Measurements from ENCODE around the gene SPATA9.

The SPATA9 gene

DNA sequence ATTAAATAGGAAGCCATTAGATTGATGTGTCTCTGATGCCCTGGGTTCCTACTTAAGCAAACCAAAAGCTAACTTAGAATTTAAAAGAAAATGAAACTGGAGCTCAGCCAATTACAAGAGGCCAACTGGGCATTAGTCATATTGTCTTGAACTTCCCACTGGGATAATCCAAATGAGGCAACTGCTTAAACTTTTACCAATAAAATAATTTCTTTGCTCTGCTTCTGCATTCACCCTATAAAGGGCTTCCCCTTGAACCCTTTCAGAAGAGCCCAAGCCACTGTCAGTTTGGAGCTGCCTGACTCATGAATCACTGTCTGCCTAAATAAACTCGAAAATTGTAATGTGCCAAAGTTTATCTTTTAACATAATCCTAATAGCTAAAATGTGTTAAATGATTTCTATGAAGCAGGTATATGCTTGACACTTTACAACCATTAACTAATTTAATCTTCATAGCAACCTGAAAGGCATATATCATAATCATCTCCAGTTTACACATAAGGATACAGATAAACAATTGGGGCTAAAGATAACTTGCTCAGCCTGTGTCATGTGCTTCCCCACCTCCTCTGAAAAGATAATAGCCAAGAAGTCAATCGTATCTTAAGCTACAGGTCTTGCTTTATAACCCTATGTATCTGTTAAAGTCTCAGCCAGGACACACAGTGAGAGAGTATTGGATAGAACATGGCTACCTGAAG, 51.4 kb downstream of the SPATA9 start:
- no peaks in the 10 kb centered on the region for H3K36me3 ChIP-seq (ENCODE audit: insufficient read depth, low read depth, low read length)
- no peaks in the 10 kb centered on the region for H3K27me3 ChIP-seq (ENCODE audit: insufficient read depth, low read length)
- no peak overlapping the region for H3K4me3 ChIP-seq (ENCODE audit: low read length)
- no peak overlapping the region for H3K9ac ChIP-seq (ENCODE audit: low read depth, low read length)
- no peaks in the 10 kb centered on the region for H3K4me1 ChIP-seq (ENCODE audit: insufficient read depth, low read length)
- H3K27ac ChIP-seq (ENCODE audit: low read length) = no peak overlapping the region
- H3K9me3 ChIP-seq (ENCODE audit: insufficient read depth, low read depth, low read length) = peaks cover 15% of the 10 kb centered on the region

DNA sequence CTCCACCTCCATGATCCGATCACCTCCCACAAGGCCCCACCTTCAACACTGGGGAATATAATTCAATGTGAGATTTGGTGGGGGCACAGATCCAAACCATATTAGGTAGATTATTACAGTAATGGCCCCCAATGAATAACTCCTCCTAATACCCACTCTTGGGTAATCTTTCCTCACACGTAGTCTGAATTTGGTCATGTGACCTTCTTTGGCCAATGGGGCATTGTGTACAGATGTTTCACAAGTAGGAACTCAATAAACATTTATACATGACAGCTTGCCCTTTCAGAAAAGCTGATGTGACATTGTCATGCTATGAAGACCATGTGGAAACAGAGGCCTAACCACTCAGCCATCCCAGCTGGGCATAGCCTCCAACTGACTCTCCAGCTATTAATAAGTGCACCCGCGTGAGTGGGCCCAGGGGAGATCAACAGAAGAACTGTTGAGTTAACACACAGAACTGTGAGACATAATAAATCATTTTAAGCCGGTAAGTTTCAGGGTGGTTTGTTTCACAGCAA, 52.3 kb downstream of the SPATA9 start:
- Histone ChIP-seq H3K4me1 (ENCODE audit: insufficient read depth, low read length) (no peaks in the 10 kb centered on the region), H3K4me3 (ENCODE audit: low read length) (no peak overlapping the region), H3K9me3 (ENCODE audit: insufficient read depth, low read depth, low read length) (peaks cover 15% of the 10 kb centered on the region), H3K36me3 (ENCODE audit: insufficient read depth, low read depth, low read length) (no peaks in the 10 kb centered on the region), H3K9ac (ENCODE audit: low read depth, low read length) (no peak overlapping the region), H3K27ac (ENCODE audit: low read length) (no peak overlapping the region), H3K27me3 (ENCODE audit: insufficient read depth, low read length) (no peaks in the 10 kb centered on the region)

DNA sequence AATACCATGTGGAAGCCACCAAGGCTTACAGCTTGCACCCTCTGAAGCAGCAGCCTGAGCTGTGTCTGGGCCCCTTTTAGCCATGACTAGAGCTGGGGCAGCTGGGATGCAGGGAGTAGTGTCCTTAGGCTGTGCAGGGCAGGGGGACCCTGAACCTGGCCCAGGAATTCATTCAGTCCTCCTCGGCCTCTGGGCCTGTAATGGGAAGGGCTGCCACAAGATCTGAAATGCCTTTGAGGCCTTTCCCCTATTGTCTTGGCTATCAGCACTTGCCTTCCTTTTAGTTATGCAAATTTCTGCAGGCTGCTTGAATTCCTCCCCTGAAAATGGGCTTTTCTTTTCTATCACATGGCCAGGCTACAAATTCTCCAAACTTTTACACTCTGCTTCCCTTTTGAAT, 53.9 kb downstream of the SPATA9 start:
- no peaks in the 10 kb centered on the region for H3K4me1 ChIP-seq (ENCODE audit: insufficient read depth, low read length)
- no peak overlapping the region for H3K9ac ChIP-seq (ENCODE audit: low read depth, low read length)
- no peak overlapping the region for H3K4me3 ChIP-seq (ENCODE audit: low read length)
- no peak overlapping the region for H3K27ac ChIP-seq (ENCODE audit: low read length)
- no peaks in the 10 kb centered on the region for H3K36me3 ChIP-seq (ENCODE audit: insufficient read depth, low read depth, low read length)
- H3K9me3 ChIP-seq (ENCODE audit: insufficient read depth, low read depth, low read length) = peaks cover 15% of the 10 kb centered on the region
- peaks cover 3% of the 10 kb centered on the region for H3K27me3 ChIP-seq (ENCODE audit: insufficient read depth, low read length)

DNA sequence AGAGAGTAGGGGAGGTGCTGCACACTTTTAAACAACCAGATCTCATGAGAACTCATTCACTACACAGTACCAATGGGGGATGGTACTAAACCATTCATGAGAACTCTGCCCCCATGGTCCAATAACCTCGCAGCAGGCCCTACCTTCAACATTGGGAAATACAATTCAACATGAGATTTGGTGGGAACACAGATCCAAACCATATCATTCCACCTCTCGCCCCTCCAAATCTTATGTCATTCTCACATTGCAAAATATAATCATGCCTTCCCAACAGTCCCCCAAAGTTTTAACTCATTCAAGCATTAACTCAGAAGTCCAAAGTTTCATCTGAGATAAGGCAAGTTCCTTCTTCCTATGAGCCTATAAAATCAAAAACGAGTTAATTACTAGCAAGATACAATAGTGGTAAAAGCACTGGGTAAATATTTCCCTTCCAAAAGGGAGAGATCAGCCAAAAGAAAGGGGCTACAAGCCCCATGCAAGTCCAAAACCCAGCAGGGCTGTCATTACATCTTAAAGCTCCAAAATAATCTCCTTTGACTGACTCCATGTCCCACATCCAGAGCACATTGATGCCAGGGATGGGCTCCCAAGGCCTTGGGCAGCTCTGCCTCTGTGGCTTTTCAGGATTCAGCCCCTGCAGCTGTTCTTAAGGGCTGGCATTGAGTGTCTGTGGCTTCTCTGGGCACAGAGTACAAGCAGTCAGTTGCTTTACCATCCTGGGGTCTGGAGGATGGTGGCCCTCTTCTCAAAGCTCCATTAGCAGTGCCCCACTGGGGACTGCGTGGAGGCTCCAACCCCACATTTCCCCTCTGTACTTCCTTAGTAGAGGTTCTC, 54.6 kb downstream of the SPATA9 start:
- Histone ChIP-seq H3K27ac (ENCODE audit: low read length) (no peak overlapping the region), H3K4me3 (ENCODE audit: low read length) (no peak overlapping the region), H3K9ac (ENCODE audit: low read depth, low read length) (no peak overlapping the region), H3K4me1 (ENCODE audit: insufficient read depth, low read length) (no peaks in the 10 kb centered on the region), H3K36me3 (ENCODE audit: insufficient read depth, low read depth, low read length) (no peaks in the 10 kb centered on the region), H3K9me3 (ENCODE audit: insufficient read depth, low read depth, low read length) (peaks cover 15% of the 10 kb centered on the region), H3K27me3 (ENCODE audit: insufficient read depth, low read length) (peaks cover 10% of the 10 kb centered on the region)

DNA sequence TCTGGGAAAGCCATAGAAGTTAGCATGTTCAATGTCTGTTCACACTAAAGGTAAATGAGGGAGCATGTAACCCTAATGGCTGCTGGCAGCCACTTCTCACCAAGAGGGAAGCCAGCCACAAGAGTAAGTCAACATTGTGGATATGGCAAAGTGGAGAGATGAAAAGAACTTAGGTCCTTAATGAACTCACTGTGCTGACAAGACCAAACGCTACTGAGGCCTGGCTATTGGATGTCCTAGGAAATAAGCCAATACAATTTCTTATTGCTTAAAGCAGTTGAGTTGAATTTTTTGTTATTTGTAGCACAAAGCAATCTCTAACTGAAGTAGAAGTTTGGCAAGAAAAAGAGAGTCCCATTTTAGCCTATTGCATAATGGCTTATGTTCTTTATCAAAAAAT, 56.1 kb downstream of the SPATA9 start:
- H3K9me3 ChIP-seq (ENCODE audit: insufficient read depth, low read depth, low read length) = peaks cover 15% of the 10 kb centered on the region
- H3K4me1 ChIP-seq (ENCODE audit: insufficient read depth, low read length) = no peaks in the 10 kb centered on the region; the same call in 1 of the 2 replicates
- H3K4me3 ChIP-seq (ENCODE audit: low read length) = no peak overlapping the region
- no peak overlapping the region for H3K27ac ChIP-seq (ENCODE audit: low read length)
- peaks cover 25% of the 10 kb centered on the region for H3K27me3 ChIP-seq (ENCODE audit: insufficient read depth, low read length)
- no peak overlapping the region for H3K9ac ChIP-seq (ENCODE audit: low read depth, low read length)
- H3K36me3 ChIP-seq (ENCODE audit: insufficient read depth, low read depth, low read length) = no peaks in the 10 kb centered on the region

DNA sequence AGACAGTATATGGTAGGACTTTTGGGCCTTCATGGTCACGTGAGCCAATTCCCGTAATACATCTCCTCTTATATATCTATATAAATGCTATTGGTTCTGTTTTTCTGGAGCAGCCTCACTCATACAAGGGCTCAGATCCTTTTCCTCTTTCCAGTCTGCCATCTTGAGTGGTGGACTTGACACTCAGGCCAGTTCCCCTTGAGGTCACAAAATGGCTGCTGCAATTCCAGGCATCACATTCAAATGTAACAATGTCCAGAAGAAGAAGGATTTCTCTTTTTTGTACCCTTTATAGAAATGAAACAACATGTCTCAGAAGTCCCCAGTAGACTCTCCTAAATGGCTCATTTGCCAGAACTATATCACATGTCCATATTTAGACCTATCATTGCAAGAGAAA, 58.4 kb downstream of the SPATA9 start:
- Histone ChIP-seq H3K36me3 (ENCODE audit: insufficient read depth, low read depth, low read length) (no peaks in the 10 kb centered on the region), H3K27ac (ENCODE audit: low read length) (no peak overlapping the region), H3K27me3 (ENCODE audit: insufficient read depth, low read length) (peaks cover 48% of the 10 kb centered on the region), H3K9me3 (ENCODE audit: insufficient read depth, low read depth, low read length) (peaks cover 13% of the 10 kb centered on the region), H3K9ac (ENCODE audit: low read depth, low read length) (no peak overlapping the region), H3K4me3 (ENCODE audit: low read length) (no peak overlapping the region), H3K4me1 (ENCODE audit: insufficient read depth, low read length) (peaks cover under 1% of the 10 kb centered on the region; the same call in 1 of the 2 replicates)

DNA sequence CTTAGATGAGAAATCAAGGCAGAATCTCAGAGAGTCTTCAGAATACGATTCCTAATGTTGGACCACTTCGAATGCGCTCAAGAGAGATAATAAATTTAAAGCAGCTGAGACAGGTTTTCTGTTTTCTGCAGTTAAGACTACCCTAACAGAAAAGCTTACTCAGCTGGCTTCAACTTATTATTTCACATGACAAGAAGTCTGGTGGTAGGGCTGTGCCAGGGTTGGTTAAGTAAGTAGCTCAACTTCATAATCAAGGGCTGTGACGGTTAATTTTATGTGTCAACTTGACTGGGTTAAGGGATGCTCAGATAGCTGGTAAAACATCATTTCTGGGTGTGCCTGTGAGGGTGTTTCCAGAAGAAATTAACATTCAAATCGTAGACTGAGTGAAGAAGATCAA, 59.1 kb downstream of the SPATA9 start:
- Histone ChIP-seq H3K36me3 (ENCODE audit: insufficient read depth, low read depth, low read length) (no peaks in the 10 kb centered on the region), H3K9me3 (ENCODE audit: insufficient read depth, low read depth, low read length) (peaks cover 6% of the 10 kb centered on the region), H3K27me3 (ENCODE audit: insufficient read depth, low read length) (peaks cover 55% of the 10 kb centered on the region), H3K4me3 (ENCODE audit: low read length) (no peak overlapping the region), H3K4me1 (ENCODE audit: insufficient read depth, low read length) (peaks cover 4% of the 10 kb centered on the region; the same call in 1 of the 2 replicates), H3K9ac (ENCODE audit: low read depth, low read length) (no peak overlapping the region), H3K27ac (ENCODE audit: low read length) (no peak overlapping the region)

DNA sequence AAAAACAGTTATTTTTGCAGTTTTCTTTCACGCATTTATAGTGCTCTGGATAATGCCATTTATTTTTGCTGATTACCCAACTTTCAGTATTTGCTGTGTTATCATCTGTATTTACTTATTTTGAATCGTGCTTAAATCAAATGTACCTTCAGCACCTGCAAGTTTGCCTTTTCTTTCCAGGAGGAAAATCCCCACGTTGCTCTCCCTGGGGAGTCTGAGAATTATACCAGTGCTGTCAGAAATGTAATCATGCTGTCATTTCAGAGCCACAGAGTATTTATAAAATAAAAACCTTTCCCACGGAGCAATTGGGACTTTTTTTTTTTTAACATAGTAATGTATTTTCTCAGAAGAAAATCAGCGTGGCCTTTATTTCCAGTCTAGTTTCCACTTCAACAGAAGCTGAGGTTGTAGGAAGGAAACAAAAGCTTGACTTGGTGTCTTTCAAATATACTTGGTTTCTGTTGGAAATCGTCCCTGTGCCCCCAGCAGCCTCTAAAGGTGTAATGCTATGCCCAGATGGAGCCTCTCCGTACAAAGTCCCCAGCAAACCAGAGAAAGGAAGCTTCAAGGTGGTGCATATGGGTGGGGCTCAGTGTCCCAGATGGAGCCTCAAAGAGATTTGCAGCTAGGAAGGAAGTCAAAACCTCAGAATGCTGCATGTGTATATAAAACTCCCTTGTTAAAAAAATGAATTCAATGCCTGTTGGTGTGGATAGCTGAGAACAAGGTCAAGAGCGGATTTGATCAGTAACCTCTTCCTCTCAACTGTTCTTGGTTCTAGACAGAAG, 60.8 kb downstream of the SPATA9 start:
- H3K36me3 ChIP-seq (ENCODE audit: insufficient read depth, low read depth, low read length) = no peaks in the 10 kb centered on the region
- H3K9me3 ChIP-seq (ENCODE audit: insufficient read depth, low read depth, low read length) = no peaks in the 10 kb centered on the region
- H3K4me1 ChIP-seq (ENCODE audit: insufficient read depth, low read length) = peaks cover 4% of the 10 kb centered on the region; the same call in 1 of the 2 replicates
- H3K27me3 ChIP-seq (ENCODE audit: insufficient read depth, low read length) = peaks cover 66% of the 10 kb centered on the region
- peak overlapping the region; percentile 62 for H3K4me3 ChIP-seq (ENCODE audit: low read length)
- no peak overlapping the region for H3K27ac ChIP-seq (ENCODE audit: low read length)
- H3K9ac ChIP-seq (ENCODE audit: low read depth, low read length) = no peak overlapping the region

DNA sequence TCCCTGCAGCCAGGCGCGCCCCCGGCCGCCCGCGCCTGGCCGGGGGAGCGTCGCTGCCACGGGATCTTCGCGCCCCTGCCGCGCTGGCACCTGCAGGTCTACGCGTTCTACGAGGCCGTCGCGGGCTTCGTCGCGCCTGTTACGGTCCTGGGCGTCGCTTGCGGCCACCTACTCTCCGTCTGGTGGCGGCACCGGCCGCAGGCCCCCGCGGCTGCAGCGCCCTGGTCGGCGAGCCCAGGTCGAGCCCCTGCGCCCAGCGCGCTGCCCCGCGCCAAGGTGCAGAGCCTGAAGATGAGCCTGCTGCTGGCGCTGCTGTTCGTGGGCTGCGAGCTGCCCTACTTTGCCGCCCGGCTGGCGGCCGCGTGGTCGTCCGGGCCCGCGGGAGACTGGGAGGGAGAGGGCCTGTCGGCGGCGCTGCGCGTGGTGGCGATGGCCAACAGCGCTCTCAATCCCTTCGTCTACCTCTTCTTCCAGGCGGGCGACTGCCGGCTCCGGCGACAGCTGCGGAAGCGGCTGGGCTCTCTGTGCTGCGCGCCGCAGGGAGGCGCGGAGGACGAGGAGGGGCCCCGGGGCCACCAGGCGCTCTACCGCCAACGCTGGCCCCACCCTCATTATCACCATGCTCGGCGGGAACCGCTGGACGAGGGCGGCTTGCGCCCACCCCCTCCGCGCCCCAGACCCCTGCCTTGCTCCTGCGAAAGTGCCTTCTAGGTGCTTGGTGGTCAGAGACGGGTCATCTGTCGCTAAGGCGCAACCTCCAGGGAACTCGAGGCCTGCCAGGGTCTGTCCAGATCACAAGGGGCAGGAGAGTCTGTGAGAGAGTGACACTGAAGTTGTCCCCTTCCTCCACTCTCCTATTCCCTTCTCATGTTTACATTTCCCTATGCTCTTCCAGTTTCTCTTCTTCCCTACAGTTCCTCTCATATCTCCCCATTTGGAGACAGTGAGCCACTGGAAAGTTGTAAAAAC, 61.6 kb downstream of the SPATA9 start:
- no peak overlapping the region for H3K9ac ChIP-seq (ENCODE audit: low read depth, low read length)
- H3K27me3 ChIP-seq (ENCODE audit: insufficient read depth, low read length) = peaks cover 66% of the 10 kb centered on the region
- no peak overlapping the region for H3K27ac ChIP-seq (ENCODE audit: low read length)
- H3K36me3 ChIP-seq (ENCODE audit: insufficient read depth, low read depth, low read length) = no peaks in the 10 kb centered on the region
- H3K4me1 ChIP-seq (ENCODE audit: insufficient read depth, low read length) = peaks cover 4% of the 10 kb centered on the region; the same call in 1 of the 2 replicates
- no peaks in the 10 kb centered on the region for H3K9me3 ChIP-seq (ENCODE audit: insufficient read depth, low read depth, low read length)
- H3K4me3 ChIP-seq (ENCODE audit: low read length) = peak overlapping the region; percentile 62

DNA sequence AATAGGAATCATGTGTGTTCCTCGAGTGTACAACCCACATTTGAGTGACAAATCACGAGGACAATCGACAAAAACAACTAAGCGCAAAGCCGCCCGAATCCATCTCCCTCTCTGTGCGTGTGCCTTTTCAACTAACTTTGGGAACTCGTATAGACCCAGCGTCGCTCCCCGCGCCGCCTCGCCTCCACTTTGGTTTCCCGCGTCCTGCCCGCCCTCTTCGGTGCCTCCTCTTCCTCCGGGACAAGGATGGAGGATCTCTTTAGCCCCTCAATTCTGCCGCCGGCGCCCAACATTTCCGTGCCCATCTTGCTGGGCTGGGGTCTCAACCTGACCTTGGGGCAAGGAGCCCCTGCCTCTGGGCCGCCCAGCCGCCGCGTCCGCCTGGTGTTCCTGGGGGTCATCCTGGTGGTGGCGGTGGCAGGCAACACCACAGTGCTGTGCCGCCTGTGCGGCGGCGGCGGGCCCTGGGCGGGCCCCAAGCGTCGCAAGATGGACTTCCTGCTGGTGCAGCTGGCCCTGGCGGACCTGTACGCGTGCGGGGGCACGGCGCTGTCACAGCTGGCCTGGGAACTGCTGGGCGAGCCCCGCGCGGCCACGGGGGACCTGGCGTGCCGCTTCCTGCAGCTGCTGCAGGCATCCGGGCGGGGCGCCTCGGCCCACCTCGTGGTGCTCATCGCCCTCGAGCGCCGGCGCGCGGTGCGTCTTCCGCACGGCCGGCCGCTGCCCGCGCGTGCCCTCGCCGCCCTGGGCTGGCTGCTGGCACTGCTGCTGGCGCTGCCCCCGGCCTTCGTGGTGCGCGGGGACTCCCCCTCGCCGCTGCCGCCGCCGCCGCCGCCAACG, 62.5 kb downstream of the SPATA9 start, which contains the start of gene GPR150:
Gene GPR150, plus strand, starts transcription at position 58 of the 840 bp plus-strand sequence. Its CDS starts 189 bp downstream, at position 247.
- Histone ChIP-seq H3K9ac (ENCODE audit: low read depth, low read length) (no peak within 1 kb of the TSS; the same call in 1 of the 2 replicates), H3K4me3 (ENCODE audit: low read length) (peak within 1 kb of the TSS; percentile 66), H3K27ac (ENCODE audit: low read length) (no peak within 1 kb of the TSS), H3K9me3 (ENCODE audit: insufficient read depth, low read depth, low read length) (no peaks in the 10 kb centered on the region), H3K36me3 (ENCODE audit: insufficient read depth, low read depth, low read length) (no peaks in the 10 kb centered on the region), H3K27me3 (ENCODE audit: insufficient read depth, low read length) (peaks cover 66% of the 10 kb centered on the region), H3K4me1 (ENCODE audit: insufficient read depth, low read length) (peaks cover 4% of the 10 kb centered on the region; the same call in 1 of the 2 replicates)

Data from iPS-20b (cell line).